Measurements from ENCODE around the gene GOLGA6D.
"Not testable (repeated sequence)": the region's sequence is repeated elsewhere in the genome, so short reads cannot be mapped to it uniquely, and the experiment has no call there.

- not testable (repeated sequence) for TF ChIP-seq EZH2phosphoT487 (IDR thresholded peaks at IDR 0.05; ENCODE audit: borderline replicate concordance, low read depth, low read length); CTCF (conservative IDR thresholded peaks at IDR 0.05; ENCODE audit: low read length)
Measured at GRCh38 chr15:75245741-75246140, 36.9 kb upstream of the GOLGA6D start.

Measured in OCI-LY7 (cell line).